HG02798 (cell line): ENCODE measurements around the gene ATRIP.

Experiments
- ATAC-seq: cut with Tn5 transposase; IDR thresholded peaks from one replicate; pipeline ENCODE4 v1.9.1; 2021; ENCODE audit warnings: mild to moderate bottlenecking; ENCODE audit not compliant: unreplicated experiment, poor library complexity

ATRIP gene

GRCh38 chr3:48422681-48423080 is 23.9 kb upstream of the ATRIP start:
- no peak for ATAC-seq

DNA sequence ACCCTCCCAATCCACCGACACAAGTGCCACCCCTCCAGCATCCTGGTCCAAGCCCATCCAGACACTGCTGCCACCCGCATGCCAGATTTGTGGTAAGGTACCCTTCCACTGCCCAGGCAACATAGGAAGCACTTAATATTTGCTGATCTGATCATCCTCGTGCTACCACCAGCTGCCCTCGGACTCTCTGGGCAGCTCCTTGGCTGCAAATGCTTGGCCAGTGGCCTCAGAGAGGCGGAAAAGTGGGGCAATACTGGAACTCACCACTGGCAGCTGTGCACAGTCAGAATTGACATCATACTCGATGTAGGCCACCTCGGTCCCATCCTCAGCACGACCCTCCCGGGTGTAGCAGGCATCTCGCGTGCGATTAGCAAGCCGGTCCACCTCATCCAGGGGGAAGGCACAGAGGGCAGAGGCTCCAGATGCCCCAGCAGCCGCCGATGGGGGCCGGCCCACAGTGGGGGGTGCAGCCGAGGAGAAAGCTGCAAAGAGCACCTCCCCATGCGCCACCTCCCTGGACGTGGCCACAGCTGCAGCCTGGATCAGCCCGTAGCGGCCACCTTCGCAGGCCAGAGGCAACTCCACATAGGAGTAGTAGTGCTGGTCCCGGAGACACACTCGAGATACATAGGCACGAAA is 23.2 kb upstream of the ATRIP start:
- no peak for ATAC-seq

GRCh38 chr3:48423883-48424695 is 22.4 kb upstream of the ATRIP start:
- ATAC-seq: no peak

- no peak for ATAC-seq
Measured at GRCh38 chr3:48425281-48425812, 21.2 kb upstream of the ATRIP start.

GRCh38 chr3:48426401-48426909 is 20.1 kb upstream of the ATRIP start:
- ATAC-seq: no peak

DNA sequence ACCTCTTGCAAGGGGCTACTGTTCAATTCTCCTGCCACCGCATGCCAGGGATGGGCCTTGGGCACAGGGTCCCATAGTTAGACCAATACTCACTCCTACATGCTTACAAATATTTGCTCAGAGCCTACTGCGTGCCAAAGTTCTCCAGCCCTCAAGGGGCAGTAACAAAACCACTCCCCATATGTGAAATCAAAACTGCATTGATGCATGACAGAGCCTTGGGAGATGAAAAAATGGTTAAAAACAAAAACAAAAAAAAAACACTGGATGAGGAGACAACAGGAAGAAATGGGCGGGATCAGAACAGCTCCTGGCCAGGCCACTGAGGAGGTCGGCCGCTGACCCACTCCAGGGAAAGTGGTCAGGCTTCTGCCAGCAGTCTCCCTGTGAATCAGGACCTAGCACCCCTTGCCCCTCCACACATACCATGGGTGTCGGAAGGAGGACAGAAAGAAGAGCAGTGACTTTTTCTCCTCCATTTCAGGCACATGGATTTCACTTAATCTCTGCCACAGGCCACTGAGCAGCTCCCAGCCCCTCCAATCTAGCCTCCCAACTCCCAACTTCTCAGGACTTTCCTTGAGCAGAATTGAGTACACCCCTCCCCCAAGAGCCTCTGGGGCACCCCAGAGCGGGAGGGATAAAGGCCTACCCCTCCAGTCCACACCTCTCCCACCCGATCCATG is 19.4 kb upstream of the ATRIP start:
- no peak for ATAC-seq

DNA sequence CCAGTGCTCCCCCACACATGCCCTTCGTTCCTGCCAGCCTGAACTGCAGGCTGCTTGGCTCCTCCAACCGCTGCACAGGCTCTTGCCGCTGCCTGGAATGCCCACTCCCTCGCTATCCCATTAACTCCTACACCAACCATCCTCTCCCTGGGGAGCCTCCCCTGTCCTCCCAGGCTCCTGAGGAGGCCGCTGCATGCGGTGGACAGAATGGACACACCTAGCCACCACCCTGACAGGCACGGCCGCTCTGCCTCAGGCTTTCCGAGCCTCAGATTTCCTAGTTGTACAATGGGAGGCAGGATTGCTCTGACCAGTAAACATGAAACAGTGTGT is 18.9 kb upstream of the ATRIP start:
- no peak for ATAC-seq

DNA sequence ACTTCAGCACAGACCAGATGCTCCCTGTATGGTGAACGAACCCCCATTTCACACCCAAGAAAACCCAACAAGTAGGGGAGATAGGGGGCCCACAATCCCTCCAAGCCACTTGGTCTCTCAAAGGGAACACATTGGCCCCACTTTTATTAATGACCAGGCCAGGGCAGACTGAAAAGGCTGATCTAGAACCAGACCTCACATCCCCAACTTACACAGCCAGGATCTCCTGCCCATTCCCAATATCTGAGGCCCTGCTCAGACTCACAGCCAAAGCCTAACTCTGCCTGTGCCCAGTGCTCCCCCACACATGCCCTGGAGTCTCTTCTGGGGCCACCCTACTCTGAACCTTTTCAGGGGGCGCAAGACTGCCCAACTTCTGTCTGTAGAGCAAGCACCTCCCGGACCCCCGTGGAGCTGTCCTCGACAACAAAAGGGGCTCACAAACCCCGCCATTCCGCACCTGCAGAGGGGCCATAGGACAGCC is 18.4 kb upstream of the ATRIP start:
- ATAC-seq: no peak

GRCh38 chr3:48428572-48429316 is 17.8 kb upstream of the ATRIP start:
- ATAC-seq: peak; percentile 26

- peak; percentile 48 for ATAC-seq
Measured at GRCh38 chr3:48429317-48429959, 17.1 kb upstream of the ATRIP start.

GRCh38 chr3:48429960-48430707 is 16.4 kb upstream of the ATRIP start, which contains the start of gene PLXNB1:
TSS of gene PLXNB1 (minus strand) at chr3:48430086. CDS start at chr3:48424611, 5,475 bp downstream.
- no peak for ATAC-seq

GRCh38 chr3:48430708-48431101 is 15.8 kb upstream of the ATRIP start:
- ATAC-seq: no peak

DNA sequence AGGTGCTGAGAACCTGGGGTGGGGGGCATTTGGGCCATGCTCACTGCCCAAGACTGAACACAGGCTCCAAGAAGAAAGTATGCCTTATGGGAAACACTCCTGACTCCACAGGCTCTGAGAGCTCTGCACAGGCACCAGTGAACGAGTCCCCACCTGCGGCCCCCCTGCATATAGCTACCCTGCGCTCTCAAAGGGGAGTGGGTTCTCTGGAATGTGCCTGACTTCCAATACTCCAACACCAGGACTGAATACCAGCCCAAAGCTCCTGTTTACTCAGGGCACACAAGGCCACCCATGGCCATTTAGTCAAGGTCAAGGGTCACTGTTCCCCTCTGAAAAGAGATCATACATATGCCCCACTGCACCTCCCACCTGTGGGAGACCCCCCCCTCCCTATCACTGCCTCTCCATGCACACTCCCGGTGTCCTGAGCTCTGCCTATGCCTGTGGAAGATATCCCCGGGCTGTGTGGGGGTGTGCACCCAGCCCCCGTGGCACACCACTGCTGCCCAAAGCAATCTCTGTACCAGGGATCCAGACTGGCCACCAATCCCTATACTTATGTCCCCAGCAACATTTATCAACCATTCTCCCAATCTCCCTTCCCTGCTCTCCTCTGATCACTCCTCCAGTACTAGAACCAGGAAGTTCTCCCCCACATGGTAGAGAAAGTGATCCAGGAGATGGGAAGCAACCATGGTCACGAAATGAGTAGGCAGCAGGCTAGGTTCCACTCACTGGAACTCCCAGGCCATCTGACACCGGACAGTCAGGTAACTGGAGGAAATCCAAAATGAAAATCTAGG is 15.1 kb upstream of the ATRIP start:
- no peak for ATAC-seq

DNA sequence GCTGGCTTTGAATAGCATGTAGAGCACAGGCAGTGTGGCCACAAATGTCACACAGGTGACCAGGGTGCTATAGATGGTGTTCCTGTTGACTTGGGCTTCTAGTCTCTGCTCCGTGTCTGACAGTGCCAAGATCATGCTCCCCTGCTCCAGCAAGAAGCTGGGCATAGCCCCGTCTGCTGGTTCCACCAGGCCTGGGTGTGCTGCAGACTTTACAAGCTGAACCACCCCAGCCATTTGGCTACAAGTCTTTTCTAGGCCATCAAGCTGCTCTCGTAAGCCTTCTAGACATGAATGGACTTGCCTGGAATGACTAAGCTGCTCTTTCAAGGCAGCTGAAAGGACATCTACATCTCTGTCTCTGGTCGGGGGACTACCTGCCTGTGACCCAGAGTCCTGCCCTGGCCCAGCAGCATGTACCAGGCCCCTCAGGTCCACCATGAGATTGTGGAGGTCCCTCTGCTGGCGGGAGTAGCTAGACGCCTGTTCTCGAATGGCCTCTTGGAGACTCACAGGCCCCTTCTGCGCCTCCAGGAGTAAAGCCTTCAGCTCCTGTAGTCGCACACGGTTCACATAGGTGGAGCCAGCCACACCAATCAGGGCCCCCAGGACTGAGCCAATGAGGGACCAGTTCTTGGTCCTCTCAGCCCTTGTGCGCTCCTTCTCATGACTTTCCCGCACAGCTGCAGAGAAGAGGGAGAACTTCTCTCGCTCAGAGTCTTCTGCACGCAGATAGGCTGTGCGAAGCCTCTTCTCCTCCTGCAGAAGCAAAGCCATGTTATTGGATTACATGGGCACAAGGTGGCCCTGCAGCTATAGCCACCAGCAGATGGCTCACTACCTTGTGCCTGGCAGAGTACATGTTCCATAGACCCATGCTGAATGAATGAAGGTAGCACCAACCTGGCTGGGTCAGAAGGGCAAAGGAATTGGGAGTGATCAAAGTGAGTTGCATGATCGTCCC is 13.8 kb upstream of the ATRIP start:
- ATAC-seq: no peak

GRCh38 chr3:48433472-48434118 is 12.9 kb upstream of the ATRIP start:
- no peak for ATAC-seq

DNA sequence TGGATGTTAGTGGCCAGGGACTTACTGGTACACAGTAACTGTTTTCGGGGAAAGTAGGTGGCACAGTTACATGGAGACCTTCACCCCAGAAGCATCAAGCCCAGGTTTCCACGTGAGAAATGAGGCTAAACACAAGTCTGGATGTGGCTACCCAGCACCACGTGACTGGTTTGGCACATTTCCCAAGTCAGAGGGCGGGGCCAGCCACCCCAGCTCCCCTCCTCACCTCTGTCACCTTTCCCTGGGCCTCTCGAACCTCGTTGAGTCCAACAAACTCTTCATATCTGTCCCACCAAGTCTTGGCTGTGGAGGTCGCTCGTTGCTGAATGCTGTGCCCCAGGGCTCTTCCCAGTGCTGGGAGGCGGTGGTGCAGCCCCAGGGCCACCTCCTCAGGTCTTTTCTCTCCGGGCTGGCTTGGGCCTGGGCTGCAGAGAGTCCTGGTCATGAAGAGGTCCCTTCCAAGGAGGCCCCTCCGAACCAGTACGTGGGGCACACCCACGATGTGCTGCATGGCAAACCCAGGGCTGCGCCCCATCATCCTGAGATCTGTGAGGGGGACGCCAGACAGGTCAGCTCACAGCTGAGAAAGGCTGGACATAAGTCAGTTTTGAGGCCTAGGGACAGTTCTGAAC is 11.8 kb upstream of the ATRIP start:
- ATAC-seq: no peak
